ENCODE data around the gene STPG3. TPM values are rescaled to one million over a fixed set of nuclear protein-coding genes. Genes with fewer than 3 reads are reported as not detected.
A peak's percentile ranks its signal among the peaks of the same experiment; 100 is the strongest.

The STPG3 gene
- total and polyA plus RNA-seq, 2 of the 13 experiments (the other 11 are each of a cell fraction or from before 2014, with no cell fraction given), result not detected

DNA sequence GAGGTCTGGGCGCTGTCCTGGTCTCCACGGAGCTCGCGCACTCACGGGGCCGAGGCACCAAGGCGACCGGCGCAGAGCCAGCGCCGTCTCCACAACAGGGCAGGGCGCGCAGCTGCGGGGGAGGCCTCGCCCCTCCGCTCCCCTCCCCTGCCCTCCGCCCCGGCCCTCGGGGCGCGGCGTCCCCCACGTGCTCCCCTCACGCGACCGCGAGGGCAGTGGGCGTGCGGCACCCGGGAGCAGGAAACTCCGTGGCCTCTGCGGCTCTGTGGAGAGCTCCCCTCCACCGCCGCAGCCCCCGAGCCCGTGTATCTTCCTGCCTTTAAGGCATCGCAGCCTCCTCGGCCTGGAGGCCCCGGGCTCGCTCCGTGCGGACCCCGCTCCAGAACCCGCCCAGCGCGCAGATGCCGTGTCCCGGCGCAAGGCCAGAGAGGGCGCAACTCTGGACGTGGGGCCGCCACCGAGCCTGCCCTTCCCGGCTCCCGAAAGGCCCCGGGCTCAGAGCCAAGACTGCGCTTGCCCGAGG is 10.7 kb upstream of the STPG3 start:
- in situ Hi-C loops (cut with HindIII; ENCODE audit: extremely low pct_ligation_motif_present, low pct_unique_long_range_greater_than_20kb), result no loop called here
- TSS peak; percentile 69 for BruUV-seq (replicated peaks)
- Histone ChIP-seq H3K4me1 (ENCODE audit: insufficient read depth, low read length) (peaks cover 64% of the 10 kb centered on the region), H3K9ac (ENCODE audit: insufficient read depth, low read depth, low read length) (peak overlapping the region; percentile 86), H4K20me1 (ENCODE audit: insufficient read depth, low read length) (peaks cover 27% of the 10 kb centered on the region), H3K79me2 (ENCODE audit: insufficient read depth, low read length) (peaks cover 36% of the 10 kb centered on the region), H3K27ac (ENCODE audit: extremely low read length, insufficient read depth, low read length) (peak overlapping the region; percentile 96), H2AFZ (ENCODE audit: low read length) (no peak overlapping the region), H3K4me2 (ENCODE audit: low read depth, low read length) (peak overlapping the region; percentile 85), H3K9me3 (ENCODE audit: low read length) (no peaks in the 10 kb centered on the region), H3K27me3 (ENCODE audit: control insufficient read depth in 1 of 2, insufficient read depth in 2 of 2, low read length in 2 of 2) (no peaks in the 10 kb centered on the region), H3K4me3 (replicated peaks in 1 of 3; ENCODE audit: insufficient read depth in 1 of 3, low read depth in 2 of 3, low read length in 3 of 3) (peak overlapping the region; percentile 74 to 78 (median 78)), H3K36me3 (replicated peaks in 1 of 2; ENCODE audit: control insufficient read depth in 1 of 2, insufficient read depth in 2 of 2, low read length in 2 of 2) (peaks cover 4 to 19% of the 10 kb centered on the region in 2 experiments; a peak in 4 of 5 replicates)
- DNase-seq (ENCODE audit: low spot score) (no peak), FAIRE-seq (no peak), ATAC-seq (0 out of 3 replicates have a peak, but pooled peaks have one; percentile 1)
- 0% methylated on average over 2 of the region's 58 CpGs for WGBS (ENCODE audit: low lambda C conversion rate)
- ChIA-PET CTCF (ENCODE audit: low intra/inter-chr PET ratio, low total read pairs) (no interaction called here), POLR2A (interaction anchor here (0.7 to 7.7 kb wide), 34 partner anchors 11 to 440 kb away, joined by 3 to 317 read pairs (median 6); partner anchors contain the start of genes ENTPD2, ENTPD8, LRRC26 and MAN1B1)
- intact Hi-C loops (cut with micrococcal nuclease; ENCODE audit: unreplicated experiment), result no loop called here
- TF ChIP-seq ZNF121 (CRISPR knock-in tag; IDR thresholded peaks at IDR 0.05) (0 out of 2 replicates have a peak, but pooled peaks have one; percentile 62), NCOA1 (CRISPR knock-in tag; IDR thresholded peaks at IDR 0.05) (peak; percentile 89; the same call in 1 of the 2 replicates), ZNF34 (CRISPR knock-in tag; IDR thresholded peaks at IDR 0.05; ENCODE audit: borderline replicate concordance) (no peak), ZNF572 (CRISPR knock-in tag; IDR thresholded peaks at IDR 0.05) (no peak), ZNF33B (CRISPR knock-in tag; IDR thresholded peaks at IDR 0.05) (peak; percentile 58; the same call in 1 of the 2 replicates), ZNF557 (CRISPR knock-in tag; IDR thresholded peaks at IDR 0.05) (peak; percentile 89), PHF8 (CRISPR knock-in tag; IDR thresholded peaks at IDR 0.05) (peak; percentile 84), ZSCAN22 (CRISPR knock-in tag; IDR thresholded peaks at IDR 0.05) (no peak)
- TF ChIP-seq, protein P1, sequence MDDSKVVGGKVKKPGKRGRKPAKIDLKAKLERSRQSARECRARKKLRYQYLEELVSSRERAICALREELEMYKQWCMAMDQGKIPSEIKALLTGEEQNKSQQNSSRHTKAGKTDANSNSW (CRISPR knock-in tag; IDR thresholded peaks at IDR 0.05; ENCODE audit: borderline replicate concordance), result no peak
- TF ChIP-seq, protein P2, sequence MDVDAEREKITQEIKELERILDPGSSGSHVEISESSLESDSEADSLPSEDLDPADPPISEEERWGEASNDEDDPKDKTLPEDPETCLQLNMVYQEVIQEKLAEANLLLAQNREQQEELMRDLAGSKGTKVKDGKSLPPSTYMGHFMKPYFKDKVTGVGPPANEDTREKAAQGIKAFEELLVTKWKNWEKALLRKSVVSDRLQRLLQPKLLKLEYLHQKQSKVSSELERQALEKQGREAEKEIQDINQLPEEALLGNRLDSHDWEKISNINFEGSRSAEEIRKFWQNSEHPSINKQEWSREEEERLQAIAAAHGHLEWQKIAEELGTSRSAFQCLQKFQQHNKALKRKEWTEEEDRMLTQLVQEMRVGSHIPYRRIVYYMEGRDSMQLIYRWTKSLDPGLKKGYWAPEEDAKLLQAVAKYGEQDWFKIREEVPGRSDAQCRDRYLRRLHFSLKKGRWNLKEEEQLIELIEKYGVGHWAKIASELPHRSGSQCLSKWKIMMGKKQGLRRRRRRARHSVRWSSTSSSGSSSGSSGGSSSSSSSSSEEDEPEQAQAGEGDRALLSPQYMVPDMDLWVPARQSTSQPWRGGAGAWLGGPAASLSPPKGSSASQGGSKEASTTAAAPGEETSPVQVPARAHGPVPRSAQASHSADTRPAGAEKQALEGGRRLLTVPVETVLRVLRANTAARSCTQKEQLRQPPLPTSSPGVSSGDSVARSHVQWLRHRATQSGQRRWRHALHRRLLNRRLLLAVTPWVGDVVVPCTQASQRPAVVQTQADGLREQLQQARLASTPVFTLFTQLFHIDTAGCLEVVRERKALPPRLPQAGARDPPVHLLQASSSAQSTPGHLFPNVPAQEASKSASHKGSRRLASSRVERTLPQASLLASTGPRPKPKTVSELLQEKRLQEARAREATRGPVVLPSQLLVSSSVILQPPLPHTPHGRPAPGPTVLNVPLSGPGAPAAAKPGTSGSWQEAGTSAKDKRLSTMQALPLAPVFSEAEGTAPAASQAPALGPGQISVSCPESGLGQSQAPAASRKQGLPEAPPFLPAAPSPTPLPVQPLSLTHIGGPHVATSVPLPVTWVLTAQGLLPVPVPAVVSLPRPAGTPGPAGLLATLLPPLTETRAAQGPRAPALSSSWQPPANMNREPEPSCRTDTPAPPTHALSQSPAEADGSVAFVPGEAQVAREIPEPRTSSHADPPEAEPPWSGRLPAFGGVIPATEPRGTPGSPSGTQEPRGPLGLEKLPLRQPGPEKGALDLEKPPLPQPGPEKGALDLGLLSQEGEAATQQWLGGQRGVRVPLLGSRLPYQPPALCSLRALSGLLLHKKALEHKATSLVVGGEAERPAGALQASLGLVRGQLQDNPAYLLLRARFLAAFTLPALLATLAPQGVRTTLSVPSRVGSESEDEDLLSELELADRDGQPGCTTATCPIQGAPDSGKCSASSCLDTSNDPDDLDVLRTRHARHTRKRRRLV (CRISPR knock-in tag; IDR thresholded peaks at IDR 0.05), result no peak
- TF ChIP-seq, protein P3, sequence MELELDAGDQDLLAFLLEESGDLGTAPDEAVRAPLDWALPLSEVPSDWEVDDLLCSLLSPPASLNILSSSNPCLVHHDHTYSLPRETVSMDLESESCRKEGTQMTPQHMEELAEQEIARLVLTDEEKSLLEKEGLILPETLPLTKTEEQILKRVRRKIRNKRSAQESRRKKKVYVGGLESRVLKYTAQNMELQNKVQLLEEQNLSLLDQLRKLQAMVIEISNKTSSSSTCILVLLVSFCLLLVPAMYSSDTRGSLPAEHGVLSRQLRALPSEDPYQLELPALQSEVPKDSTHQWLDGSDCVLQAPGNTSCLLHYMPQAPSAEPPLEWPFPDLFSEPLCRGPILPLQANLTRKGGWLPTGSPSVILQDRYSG (CRISPR knock-in tag; IDR thresholded peaks at IDR 0.05), result no peak

Data from HepG2 (cell line).